ENCODE results near the gene THAP7. TPM values are rescaled to one million over a fixed set of nuclear protein-coding genes. Genes with fewer than 3 reads are reported as not detected.

The THAP7 gene
- total RNA-seq, 1 donor from 2014 or later, result 14.7 TPM

DNA sequence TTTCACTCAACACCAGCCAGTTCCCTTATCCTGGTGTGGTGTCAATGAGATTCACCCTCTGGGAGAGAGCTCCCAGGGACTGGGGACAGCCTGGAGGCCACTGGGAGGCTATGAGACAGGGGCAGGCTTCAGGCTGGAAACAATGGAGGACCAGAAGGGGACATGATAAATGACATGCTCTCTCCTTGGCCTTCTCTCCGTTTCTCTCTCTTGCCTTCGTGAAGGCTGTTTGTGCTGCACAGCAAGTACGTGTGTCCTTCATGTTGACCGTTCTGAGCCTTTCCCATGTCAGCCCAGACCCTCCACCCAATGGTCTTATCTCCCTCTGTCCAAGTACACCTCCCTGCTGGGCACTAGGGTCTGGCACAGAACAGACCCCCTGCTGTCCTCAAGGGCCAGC is 21.4 kb downstream of the THAP7 start:
- Histone ChIP-seq H3K9ac (no peak overlapping the region), H3F3A (ENCODE audit: low read depth) (peaks cover 28% of the 10 kb centered on the region), H3K4me3 (no peak overlapping the region), H3K27me3 (no peaks in the 10 kb centered on the region), H3K36me3 (no peaks in the 10 kb centered on the region), H3K4me1 (peaks cover 24% of the 10 kb centered on the region), H3K9me3 (ENCODE audit: low read depth) (no peaks in the 10 kb centered on the region), H4K20me1 (ENCODE audit: low read depth) (no peaks in the 10 kb centered on the region), H3K27ac (no peak overlapping the region), H3K4me2 (peak overlapping the region; percentile 67), H2AFZ (replicated peaks) (no peak overlapping the region), H3K79me2 (ENCODE audit: low read depth) (peaks cover 22% of the 10 kb centered on the region)
- H3K36me3 Mint-ChIP-seq, result peaks cover 6% of the 10 kb centered on the region
- H3K27me3 Mint-ChIP-seq (ENCODE audit: insufficient read depth, low read depth), result peaks cover 13% of the 10 kb centered on the region
- H3K4me1 Mint-ChIP-seq, result peaks cover 29% of the 10 kb centered on the region
- no peaks in the 10 kb centered on the region for H3K9me3 Mint-ChIP-seq
- peak overlapping the region; percentile 77 for H3K4me3 Mint-ChIP-seq
- DNase-seq (ENCODE audit: low spot score), result no peak
- no peak for TF ChIP-seq EZH2 (IDR thresholded peaks at IDR 0.05)
- H3K27ac Mint-ChIP-seq, result no peak overlapping the region

DNA sequence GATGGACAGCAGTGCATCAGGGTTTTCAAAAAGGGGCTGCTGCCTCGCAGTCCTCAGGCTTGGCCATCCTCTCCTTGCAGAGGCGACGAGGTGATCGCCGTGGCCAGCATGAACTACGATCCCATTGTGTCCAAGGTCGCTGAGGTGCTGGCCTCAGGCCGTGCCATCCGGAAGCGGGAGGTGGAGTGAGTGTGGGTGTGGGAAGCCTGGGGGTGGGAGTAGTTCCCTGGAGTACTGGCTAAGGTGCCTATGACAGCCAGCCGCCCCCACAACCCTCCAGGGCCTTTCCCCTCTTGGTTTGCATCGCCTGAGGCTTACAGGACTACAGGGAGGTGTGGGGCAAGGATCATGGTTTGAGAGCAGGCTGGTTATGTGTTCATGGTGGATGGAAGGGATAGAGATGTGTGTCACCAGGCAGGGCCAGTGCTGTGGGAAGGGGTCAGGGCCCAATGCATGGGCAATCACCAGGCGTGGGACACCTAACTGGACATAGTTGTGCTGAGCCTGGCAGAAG is 21.9 kb downstream of the THAP7 start:
- Histone ChIP-seq H3K27ac (no peak overlapping the region), H3K9me3 (ENCODE audit: low read depth) (no peaks in the 10 kb centered on the region), H2AFZ (replicated peaks) (no peak overlapping the region), H3K4me1 (peaks cover 24% of the 10 kb centered on the region), H3K36me3 (no peaks in the 10 kb centered on the region), H3K27me3 (no peaks in the 10 kb centered on the region), H3K4me3 (peak overlapping the region; percentile 27), H3K4me2 (peak overlapping the region; percentile 67), H3K79me2 (ENCODE audit: low read depth) (peaks cover 22% of the 10 kb centered on the region), H3F3A (ENCODE audit: low read depth) (peaks cover 28% of the 10 kb centered on the region), H3K9ac (no peak overlapping the region), H4K20me1 (ENCODE audit: low read depth) (no peaks in the 10 kb centered on the region)
- DNase-seq (ENCODE audit: low spot score), result peak; percentile 15
- Mint-ChIP-seq H3K4me1 (peaks cover 29% of the 10 kb centered on the region), H3K9me3 (no peaks in the 10 kb centered on the region), H3K36me3 (peaks cover 6% of the 10 kb centered on the region), H3K27me3 (ENCODE audit: insufficient read depth, low read depth) (peaks cover 13% of the 10 kb centered on the region), H3K27ac (no peak overlapping the region), H3K4me3 (peak overlapping the region; percentile 77)
- TF ChIP-seq EZH2phosphoT487 (IDR thresholded peaks at IDR 0.05), result no peak

- no peaks in the 10 kb centered on the region for H3K36me3 ChIP-seq
- H3K4me1 ChIP-seq, result peaks cover 24% of the 10 kb centered on the region
- H3K27me3 ChIP-seq, result no peaks in the 10 kb centered on the region
- DNase-seq (ENCODE audit: low spot score), result peak; percentile 95
- H3F3A ChIP-seq (ENCODE audit: low read depth), result peaks cover 28% of the 10 kb centered on the region
- no peak overlapping the region for H3K9ac ChIP-seq
- peaks cover 6% of the 10 kb centered on the region for H3K36me3 Mint-ChIP-seq
- H3K4me1 Mint-ChIP-seq, result peaks cover 29% of the 10 kb centered on the region
- H3K27ac Mint-ChIP-seq, result peak overlapping the region; percentile 80
- H3K4me3 ChIP-seq, result peak overlapping the region; percentile 27
- H3K4me2 ChIP-seq, result peak overlapping the region; percentile 67
- H3K9me3 Mint-ChIP-seq, result no peaks in the 10 kb centered on the region
- peaks cover 14% of the 10 kb centered on the region for H3K27me3 Mint-ChIP-seq (ENCODE audit: insufficient read depth, low read depth)
- peak overlapping the region; percentile 48 for H2AFZ ChIP-seq (replicated peaks)
- no peaks in the 10 kb centered on the region for H4K20me1 ChIP-seq (ENCODE audit: low read depth)
- no peak for TF ChIP-seq EZH2 (IDR thresholded peaks at IDR 0.05)
- no peak for TF ChIP-seq EZH2phosphoT487 (IDR thresholded peaks at IDR 0.05)
- TF ChIP-seq, protein P1, sequence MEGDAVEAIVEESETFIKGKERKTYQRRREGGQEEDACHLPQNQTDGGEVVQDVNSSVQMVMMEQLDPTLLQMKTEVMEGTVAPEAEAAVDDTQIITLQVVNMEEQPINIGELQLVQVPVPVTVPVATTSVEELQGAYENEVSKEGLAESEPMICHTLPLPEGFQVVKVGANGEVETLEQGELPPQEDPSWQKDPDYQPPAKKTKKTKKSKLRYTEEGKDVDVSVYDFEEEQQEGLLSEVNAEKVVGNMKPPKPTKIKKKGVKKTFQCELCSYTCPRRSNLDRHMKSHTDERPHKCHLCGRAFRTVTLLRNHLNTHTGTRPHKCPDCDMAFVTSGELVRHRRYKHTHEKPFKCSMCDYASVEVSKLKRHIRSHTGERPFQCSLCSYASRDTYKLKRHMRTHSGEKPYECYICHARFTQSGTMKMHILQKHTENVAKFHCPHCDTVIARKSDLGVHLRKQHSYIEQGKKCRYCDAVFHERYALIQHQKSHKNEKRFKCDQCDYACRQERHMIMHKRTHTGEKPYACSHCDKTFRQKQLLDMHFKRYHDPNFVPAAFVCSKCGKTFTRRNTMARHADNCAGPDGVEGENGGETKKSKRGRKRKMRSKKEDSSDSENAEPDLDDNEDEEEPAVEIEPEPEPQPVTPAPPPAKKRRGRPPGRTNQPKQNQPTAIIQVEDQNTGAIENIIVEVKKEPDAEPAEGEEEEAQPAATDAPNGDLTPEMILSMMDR (IDR thresholded peaks at IDR 0.05), result no peak
- peaks cover 22% of the 10 kb centered on the region for H3K79me2 ChIP-seq (ENCODE audit: low read depth)
- H3K27ac ChIP-seq, result no peak overlapping the region
- H3K9me3 ChIP-seq (ENCODE audit: low read depth), result no peaks in the 10 kb centered on the region
- H3K4me3 Mint-ChIP-seq, result peak overlapping the region; percentile 77
Measured at GRCh38 chr22:20979243-20979809, 22.6 kb downstream of the THAP7 start.

DNA sequence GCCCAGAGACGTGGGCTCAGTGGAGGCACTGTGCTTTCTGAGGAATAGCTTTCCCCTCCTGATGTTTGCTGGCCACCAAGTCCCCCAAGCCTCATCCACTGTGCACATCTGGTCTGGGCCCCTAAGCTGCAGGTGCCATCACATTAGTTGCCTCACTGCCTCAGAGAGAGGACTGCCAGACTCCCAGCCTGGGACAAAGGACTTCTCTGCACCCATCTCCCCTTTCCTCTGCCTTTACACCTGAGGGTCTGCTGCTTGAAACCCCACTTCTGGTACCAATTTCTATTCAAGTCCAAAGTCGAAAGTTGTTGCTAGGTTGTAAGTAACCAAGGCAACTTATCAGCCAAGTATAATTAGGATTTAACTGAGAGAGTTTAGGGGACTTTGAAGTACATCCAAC is 23.5 kb downstream of the THAP7 start:
- TF ChIP-seq, protein P1 (IDR thresholded peaks at IDR 0.05), result no peak
- TF ChIP-seq EZH2phosphoT487 (IDR thresholded peaks at IDR 0.05), result no peak
- TF ChIP-seq EZH2 (IDR thresholded peaks at IDR 0.05), result no peak
- no peak overlapping the region for H3K27ac Mint-ChIP-seq
- no peaks in the 10 kb centered on the region for H3K36me3 Mint-ChIP-seq

More for the DNA sequence above, 23.5 kb downstream of the THAP7 start:
- no peaks in the 10 kb centered on the region for H4K20me1 ChIP-seq (ENCODE audit: low read depth)
- no peak for DNase-seq (ENCODE audit: low spot score)
- no peak overlapping the region for H3K4me3 Mint-ChIP-seq
- H3K79me2 ChIP-seq (ENCODE audit: low read depth), result peaks cover 21% of the 10 kb centered on the region
- H3K27ac ChIP-seq, result no peak overlapping the region
- no peak overlapping the region for H3K9ac ChIP-seq
- peaks cover 29% of the 10 kb centered on the region for H3K4me1 ChIP-seq
- no peaks in the 10 kb centered on the region for H3K27me3 ChIP-seq
- no peaks in the 10 kb centered on the region for H3K9me3 Mint-ChIP-seq
- no peak overlapping the region for H2AFZ ChIP-seq (replicated peaks)
- H3K36me3 ChIP-seq, result no peaks in the 10 kb centered on the region
- peaks cover 24% of the 10 kb centered on the region for H3K4me1 Mint-ChIP-seq
- H3K27me3 Mint-ChIP-seq (ENCODE audit: insufficient read depth, low read depth), result peaks cover 18% of the 10 kb centered on the region
- H3K4me2 ChIP-seq, result no peak overlapping the region
- H3K4me3 ChIP-seq, result no peak overlapping the region
- no peaks in the 10 kb centered on the region for H3K9me3 ChIP-seq (ENCODE audit: low read depth)
- H3F3A ChIP-seq (ENCODE audit: low read depth), result peaks cover 28% of the 10 kb centered on the region

Measured in neural progenitor cell (in vitro differentiated cells).